Activated T-cell treated with anti-CD3 and anti-CD28 coated beads, Interleukin-2, amount 50 U/mL, for 72 hours (primary cell): Measurements from ENCODE around the gene STING1. TPM values are rescaled to one million over a fixed set of nuclear protein-coding genes. Genes with fewer than 3 reads are reported as not detected.
"Not testable (repeated sequence)": the region's sequence is repeated elsewhere in the genome, so short reads cannot be mapped to it uniquely, and the experiment has no call there.

Experiments
- ATAC-seq, 2 donors: fragments of 150-1000 bp; cut with Tn5 transposase; replicated peaks in 1 of 2; 2 replicates each; pipeline ENCODE4 v1.10.0; 2021; ENCODE audit warnings: moderate library complexity in 2 of 2, mild to moderate bottlenecking in 1 of 2
- DNase-seq, 2 donors: peaks; one replicate each; pipeline ENCODE4 v3.0.0; 2021 to 2022; ENCODE audit warnings: mixed read lengths in 1 of 2
- H3K27ac Mint-ChIP-seq: one replicate; pipeline ENCODE4 v1.8.0; 2022; ENCODE audit warnings: mild to moderate bottlenecking, moderate library complexity, mixed read lengths
- H3K27me3 Mint-ChIP-seq: one replicate; pipeline ENCODE4 v1.8.0; 2022; ENCODE audit warnings: low read depth, mixed read lengths
- H3K36me3 Mint-ChIP-seq, 2 donors: one replicate each; pipeline ENCODE4 v1.8.0; 2022; ENCODE audit warnings: mixed read lengths in 2 of 2, mild to moderate bottlenecking in 1 of 2; ENCODE audit not compliant: insufficient read depth in 2 of 2
- H3K4me1 Mint-ChIP-seq: one replicate; pipeline ENCODE4 v1.8.0; 2022; ENCODE audit warnings: low read depth, mixed read lengths
- H3K4me3 Mint-ChIP-seq, 2 donors: one replicate each; pipeline ENCODE4 v1.8.0; 2022; ENCODE audit warnings: mild to moderate bottlenecking in 2 of 2, mixed read lengths in 2 of 2, moderate library complexity in 2 of 2
- H3K9me3 Mint-ChIP-seq, 2 donors: one replicate each; pipeline ENCODE4 v1.8.0; 2022; ENCODE audit warnings: mixed read lengths in 2 of 2
- total RNA-seq, 2 donors: library from RNA; stranded (reverse); gene quantifications; one replicate each; pipeline ENCODE4 v1.2.3, GENCODE V29; 2022

Gene STING1
- total RNA-seq, 2 donors from 2014 or later = 98.6 to 230 TPM

DNA sequence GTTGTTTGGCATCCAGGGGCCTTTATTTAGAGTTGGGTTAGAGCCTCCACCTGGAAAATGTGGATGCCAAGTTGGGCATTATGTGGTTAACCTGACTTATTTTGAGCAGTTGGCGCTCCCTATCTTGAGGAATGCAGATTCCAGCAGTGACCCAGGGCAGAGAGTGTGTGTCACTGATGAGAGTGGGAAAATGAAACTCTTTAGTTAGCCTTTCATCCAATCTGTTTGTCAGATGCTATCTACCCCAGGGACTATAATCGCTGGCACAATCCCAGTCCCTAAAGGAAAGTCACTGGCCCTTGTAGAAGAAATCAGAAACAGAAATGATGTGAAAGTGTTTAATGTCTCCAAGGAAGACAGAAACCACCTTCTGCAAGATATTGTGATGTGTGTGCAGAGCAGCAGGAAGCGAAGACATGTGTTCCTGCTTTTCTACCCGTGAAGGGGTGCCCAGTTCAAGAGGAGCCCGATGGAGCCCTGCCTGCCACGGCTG lies 10.2 kb upstream of the STING1 start:
- ATAC-seq = no peak
- H3K4me3 Mint-ChIP-seq = peak overlapping the region; percentile 16 to 25

GRCh38 chr5:139488260-139488659 lies 5.7 kb upstream of the STING1 start:
- Mint-ChIP-seq H3K4me3 (peak overlapping the region in 1 of 2 donors; percentile 24), H3K27ac (no peak overlapping the region), H3K36me3 (no peaks in the 10 kb centered on the region), H3K9me3 (no peaks in the 10 kb centered on the region), H3K4me1 (peaks cover 21% of the 10 kb centered on the region), H3K27me3 (no peaks in the 10 kb centered on the region)
- ATAC-seq (no peak), DNase-seq (no peak)

More for the DNA sequence above, 10.2 kb upstream of the STING1 start:
- no peaks in the 10 kb centered on the region for H3K9me3 Mint-ChIP-seq
- no peak for DNase-seq
- H3K27ac Mint-ChIP-seq = no peak overlapping the region
- H3K4me1 Mint-ChIP-seq = peaks cover 31% of the 10 kb centered on the region
- no peaks in the 10 kb centered on the region for H3K27me3 Mint-ChIP-seq
- no peaks in the 10 kb centered on the region for H3K36me3 Mint-ChIP-seq

GRCh38 chr5:139486201-139486600 lies 3.6 kb upstream of the STING1 start:
- Mint-ChIP-seq H3K27me3 (no peaks in the 10 kb centered on the region), H3K4me3 (no peak overlapping the region), H3K4me1 (peaks cover 29% of the 10 kb centered on the region), H3K27ac (no peak overlapping the region), H3K36me3 (peaks cover 0 to 6% of the 10 kb centered on the region in 2 donors), H3K9me3 (no peaks in the 10 kb centered on the region)
- ATAC-seq (no peak), DNase-seq (no peak)

GRCh38 chr5:139482890-139483208 lies 291 bp upstream of the STING1 start:
- H3K4me1 Mint-ChIP-seq = peaks cover 45% of the 10 kb centered on the region
- peaks cover 14 to 18% of the 10 kb centered on the region in 2 donors for H3K36me3 Mint-ChIP-seq
- not testable (repeated sequence) for H3K9me3 Mint-ChIP-seq, H3K27me3 Mint-ChIP-seq, ATAC-seq, DNase-seq
- peak overlapping the region; percentile 80 to 94 for H3K4me3 Mint-ChIP-seq
- H3K27ac Mint-ChIP-seq = peak overlapping the region; percentile 98

DNA sequence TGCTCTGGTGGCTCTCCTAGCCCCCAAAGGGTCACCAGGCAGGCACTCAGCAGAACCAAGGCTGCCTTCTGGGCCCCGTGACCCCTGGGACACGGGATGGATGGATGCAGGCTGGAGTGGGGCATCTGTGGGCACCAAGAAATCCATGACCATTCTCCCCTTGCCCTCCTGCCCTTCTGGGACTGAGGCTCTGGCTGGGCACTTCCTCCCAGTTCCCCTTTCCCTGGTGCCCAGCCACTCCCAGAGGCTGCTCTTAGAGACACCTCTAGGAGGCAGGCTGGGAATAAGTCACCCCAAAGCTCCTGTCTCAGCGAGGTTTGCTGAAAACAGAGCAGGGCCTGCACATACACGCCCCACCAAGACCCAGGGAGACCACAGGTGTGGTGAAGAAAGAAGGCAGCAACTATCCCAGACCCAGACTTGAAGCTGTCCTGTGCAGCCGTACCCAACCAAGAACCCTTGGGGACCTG lies 943 bp downstream of the STING1 start:
- Mint-ChIP-seq H3K9me3 (no peaks in the 10 kb centered on the region), H3K27me3 (no peaks in the 10 kb centered on the region), H3K27ac (peak overlapping the region; percentile 98), H3K4me3 (peak overlapping the region; percentile 80 to 94), H3K4me1 (peaks cover 48% of the 10 kb centered on the region), H3K36me3 (peaks cover 16 to 20% of the 10 kb centered on the region in 2 donors)
- ATAC-seq (peak; percentile 33), DNase-seq (peak in 1 of 2 donors; percentile 28)

- peaks cover 50% of the 10 kb centered on the region for H3K4me1 Mint-ChIP-seq
Measured at GRCh38 chr5:139481122-139481533, 1.4 kb downstream of the STING1 start.

GRCh38 chr5:139479729-139480128 lies 2.8 kb downstream of the STING1 start:
- Mint-ChIP-seq H3K4me1 (peaks cover 64% of the 10 kb centered on the region), H3K4me3 (peak overlapping the region in 1 of 2 donors; percentile 57), H3K36me3 (peaks cover 19 to 26% of the 10 kb centered on the region in 2 donors)
- H3K27me3 Mint-ChIP-seq, H3K9me3 Mint-ChIP-seq, ATAC-seq, H3K27ac Mint-ChIP-seq, DNase-seq: not testable (repeated sequence)

More at GRCh38 chr5:139481122-139481533, 1.4 kb downstream of the STING1 start:
- no peaks in the 10 kb centered on the region for H3K9me3 Mint-ChIP-seq
- H3K4me3 Mint-ChIP-seq = peak overlapping the region; percentile 80 to 94
- ATAC-seq (peak; percentile 65 to 75), DNase-seq (peak in 1 of 2 donors; percentile 58)
- peak overlapping the region; percentile 98 for H3K27ac Mint-ChIP-seq
- H3K27me3 Mint-ChIP-seq = no peaks in the 10 kb centered on the region
- H3K36me3 Mint-ChIP-seq = peaks cover 16 to 20% of the 10 kb centered on the region in 2 donors

- ATAC-seq = not testable (repeated sequence)
Measured at GRCh38 chr5:139478657-139479423, 3.7 kb downstream of the STING1 start.

DNA sequence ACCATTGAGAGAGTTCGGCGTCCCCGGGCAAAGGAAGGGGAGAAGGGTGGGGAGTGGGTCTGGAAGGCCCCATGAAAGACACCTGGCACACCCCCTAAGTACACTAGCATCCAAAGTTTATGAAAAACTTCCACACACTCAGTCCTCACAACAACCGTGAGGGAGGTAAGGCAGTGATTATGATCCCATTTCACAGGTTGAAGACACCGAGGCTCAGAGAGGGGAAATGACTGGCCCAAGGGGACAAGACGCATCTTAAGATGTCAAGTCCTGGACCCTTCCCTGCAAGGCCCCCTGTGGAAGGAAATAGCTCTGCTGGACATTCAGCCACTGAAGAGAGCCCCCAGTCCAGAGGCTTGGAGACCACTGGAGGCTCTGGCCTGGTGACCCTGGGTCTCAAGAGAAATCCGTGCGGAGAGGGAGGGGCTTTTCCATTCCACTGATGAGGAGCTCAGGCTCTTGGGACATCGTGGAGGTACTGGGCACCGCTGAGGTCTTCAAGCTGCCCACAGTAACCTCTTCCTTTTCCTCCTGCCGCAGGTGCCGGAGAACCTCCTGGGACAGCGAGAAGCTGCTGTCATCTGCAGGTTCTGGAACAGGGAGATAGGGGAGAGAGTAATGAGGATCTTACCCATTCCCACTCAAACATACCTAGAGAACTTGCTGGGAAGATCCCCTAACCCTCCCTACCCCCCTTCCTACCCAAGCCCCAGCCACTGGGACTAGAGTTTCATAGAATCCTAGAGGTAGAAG lies 6.5 kb downstream of the STING1 start:
- Mint-ChIP-seq H3K36me3 (peaks cover 19% of the 10 kb centered on the region in 2 donors), H3K27me3 (no peaks in the 10 kb centered on the region), H3K9me3 (no peaks in the 10 kb centered on the region), H3K4me1 (peaks cover 80% of the 10 kb centered on the region), H3K27ac (no peak overlapping the region), H3K4me3 (peak overlapping the region in 1 of 2 donors; percentile 11)
- ATAC-seq (no peak), DNase-seq (no peak)

More at GRCh38 chr5:139478657-139479423, 3.7 kb downstream of the STING1 start:
- DNase-seq, H3K27me3 Mint-ChIP-seq, H3K9me3 Mint-ChIP-seq: not testable (repeated sequence)
- peaks cover 19 to 26% of the 10 kb centered on the region in 2 donors for H3K36me3 Mint-ChIP-seq
- peak overlapping the region; percentile 82 for H3K27ac Mint-ChIP-seq
- H3K4me3 Mint-ChIP-seq = peak overlapping the region; percentile 37 to 57
- peaks cover 72% of the 10 kb centered on the region for H3K4me1 Mint-ChIP-seq

DNA sequence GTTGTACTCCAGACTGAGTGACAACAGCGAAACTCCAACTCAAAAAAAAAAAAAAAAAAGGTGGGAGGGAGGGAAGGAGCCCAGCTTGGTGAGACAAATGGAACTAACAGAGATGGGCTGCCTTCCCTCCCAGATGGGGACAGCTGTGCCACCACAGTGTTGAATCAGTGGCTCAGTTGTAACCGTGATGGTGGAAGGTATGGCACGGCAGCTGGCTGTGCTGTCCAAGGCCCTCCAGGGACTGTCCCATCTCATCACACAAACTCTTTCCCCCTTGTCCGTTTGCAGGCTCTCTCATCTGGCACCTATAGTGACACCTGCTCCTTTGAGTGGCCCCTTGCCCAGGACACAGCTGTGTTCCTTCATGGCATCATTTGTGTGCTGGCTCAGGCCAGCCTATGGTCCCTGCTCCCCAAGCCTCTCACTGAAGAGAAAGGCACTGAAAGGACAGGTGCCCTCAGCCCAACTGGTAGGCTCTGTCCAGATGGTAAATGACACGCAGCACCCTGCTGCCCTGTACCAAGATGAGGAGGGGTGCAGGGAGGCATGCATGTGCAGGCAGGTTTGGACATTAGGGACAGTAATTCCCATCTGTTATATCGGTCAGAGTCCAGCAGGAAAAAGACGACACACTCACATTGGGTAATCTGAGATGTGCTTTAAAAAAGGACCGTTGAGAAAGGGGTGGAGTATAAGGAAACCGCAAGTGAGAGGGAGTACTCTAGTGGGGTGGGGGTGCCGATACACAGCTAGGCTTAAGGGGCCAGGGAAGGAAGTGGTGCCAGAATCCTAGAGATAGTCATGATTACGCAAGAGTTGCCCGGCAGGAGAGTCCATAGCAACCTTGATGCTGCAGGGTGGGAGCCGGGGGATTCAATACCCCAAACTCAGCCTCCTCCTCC lies 7.4 kb downstream of the STING1 start:
- Mint-ChIP-seq H3K36me3 (peaks cover 13 to 14% of the 10 kb centered on the region in 2 donors), H3K4me1 (peaks cover 81% of the 10 kb centered on the region), H3K27ac (peak overlapping the region; percentile 71), H3K4me3 (peak overlapping the region in 1 of 2 donors; percentile 11), H3K9me3 (no peaks in the 10 kb centered on the region), H3K27me3 (no peaks in the 10 kb centered on the region)
- DNase-seq (no peak), ATAC-seq (peak; percentile 26 to 33)

- peak overlapping the region in 1 of 2 donors; percentile 10 for H3K4me3 Mint-ChIP-seq
- no peaks in the 10 kb centered on the region for H3K27me3 Mint-ChIP-seq
- H3K27ac Mint-ChIP-seq = peak overlapping the region; percentile 52
- no peak for DNase-seq
- peaks cover 85% of the 10 kb centered on the region for H3K4me1 Mint-ChIP-seq
- peak in 1 of 2 donors; percentile 10 for ATAC-seq
- peaks cover 7 to 9% of the 10 kb centered on the region in 2 donors for H3K36me3 Mint-ChIP-seq
- no peaks in the 10 kb centered on the region for H3K9me3 Mint-ChIP-seq
Measured at GRCh38 chr5:139473565-139473964, 9.0 kb downstream of the STING1 start.

DNA sequence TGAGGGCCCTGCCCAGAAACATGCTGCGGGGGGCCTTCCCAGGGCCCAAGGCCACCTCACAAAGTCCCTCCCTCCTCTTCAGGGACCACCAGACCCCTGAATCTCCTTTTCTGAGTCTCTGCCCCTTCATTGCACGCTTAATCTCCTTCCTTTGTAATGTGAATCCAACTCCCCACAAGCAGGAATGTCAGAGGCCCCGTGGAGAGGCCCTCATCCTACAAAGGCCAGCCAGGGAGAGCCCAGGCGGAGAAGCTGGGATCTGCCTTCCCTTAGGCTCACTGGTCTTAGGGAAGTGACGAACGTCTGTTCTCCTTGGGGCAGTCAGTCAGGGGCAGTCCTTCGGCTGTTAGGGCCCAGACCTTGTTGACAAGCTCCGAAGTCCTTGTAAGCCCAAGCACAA lies 9.5 kb downstream of the STING1 start:
- DNase-seq (no peak), ATAC-seq (no peak)
- Mint-ChIP-seq H3K4me3 (no peak overlapping the region), H3K9me3 (no peaks in the 10 kb centered on the region), H3K27ac (no peak overlapping the region), H3K27me3 (no peaks in the 10 kb centered on the region), H3K4me1 (peaks cover 85% of the 10 kb centered on the region), H3K36me3 (peaks cover 5 to 8% of the 10 kb centered on the region in 2 donors)
